Measurements from ENCODE around the gene GPX4.

GPX4 gene

GRCh38 chr19:1132552-1133383 lies 29.0 kb downstream of the GPX4 start:
- DNase-seq = no peak

- DNase-seq = no peak
Observed at GRCh38 chr19:1133471-1133929, 29.7 kb downstream of the GPX4 start.

DNA sequence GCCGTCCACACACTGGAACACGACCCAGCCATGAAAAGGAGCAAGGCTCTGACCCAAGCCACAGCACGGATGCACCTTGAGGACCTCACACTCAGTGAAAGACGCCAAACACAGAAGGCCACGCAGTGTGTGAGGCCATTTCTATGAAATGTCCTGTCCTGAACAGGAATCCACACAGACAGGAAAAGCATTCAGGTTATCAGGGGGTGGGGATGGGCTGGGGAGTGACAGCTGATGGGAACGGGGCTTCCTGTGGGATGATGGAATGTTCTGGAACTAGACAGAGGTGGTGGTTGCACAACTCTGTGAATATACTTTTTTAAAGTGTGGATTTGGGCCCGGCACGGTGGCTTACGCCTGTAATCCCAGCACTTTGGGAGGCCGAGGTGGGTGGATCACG lies 30.6 kb downstream of the GPX4 start:
- DNase-seq = no peak

GRCh38 chr19:1135454-1135853 lies 31.7 kb downstream of the GPX4 start:
- no peak for DNase-seq

DNA sequence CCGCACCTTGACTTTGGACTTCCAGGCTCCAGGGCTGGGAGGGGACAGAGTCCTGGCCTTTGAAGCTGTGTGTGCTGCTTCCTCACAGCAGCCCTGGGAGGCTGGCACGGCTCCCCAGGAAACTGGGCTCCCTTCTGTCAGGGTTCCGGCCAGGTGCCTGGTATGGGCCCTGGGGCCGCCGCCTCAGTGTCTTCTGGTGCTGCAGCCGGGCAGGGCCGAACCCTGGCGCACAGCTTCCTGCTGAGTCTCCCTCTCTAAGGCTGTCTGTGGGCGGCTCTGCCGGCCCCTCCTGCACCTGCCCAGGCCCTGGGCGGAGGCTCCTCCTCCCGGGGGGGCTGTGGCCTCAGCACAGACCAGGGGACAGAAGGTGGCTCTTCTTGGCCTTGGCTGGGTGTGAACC lies 32.4 kb downstream of the GPX4 start:
- DNase-seq = peak in 1 of 2 experiments; percentile 40

DNA sequence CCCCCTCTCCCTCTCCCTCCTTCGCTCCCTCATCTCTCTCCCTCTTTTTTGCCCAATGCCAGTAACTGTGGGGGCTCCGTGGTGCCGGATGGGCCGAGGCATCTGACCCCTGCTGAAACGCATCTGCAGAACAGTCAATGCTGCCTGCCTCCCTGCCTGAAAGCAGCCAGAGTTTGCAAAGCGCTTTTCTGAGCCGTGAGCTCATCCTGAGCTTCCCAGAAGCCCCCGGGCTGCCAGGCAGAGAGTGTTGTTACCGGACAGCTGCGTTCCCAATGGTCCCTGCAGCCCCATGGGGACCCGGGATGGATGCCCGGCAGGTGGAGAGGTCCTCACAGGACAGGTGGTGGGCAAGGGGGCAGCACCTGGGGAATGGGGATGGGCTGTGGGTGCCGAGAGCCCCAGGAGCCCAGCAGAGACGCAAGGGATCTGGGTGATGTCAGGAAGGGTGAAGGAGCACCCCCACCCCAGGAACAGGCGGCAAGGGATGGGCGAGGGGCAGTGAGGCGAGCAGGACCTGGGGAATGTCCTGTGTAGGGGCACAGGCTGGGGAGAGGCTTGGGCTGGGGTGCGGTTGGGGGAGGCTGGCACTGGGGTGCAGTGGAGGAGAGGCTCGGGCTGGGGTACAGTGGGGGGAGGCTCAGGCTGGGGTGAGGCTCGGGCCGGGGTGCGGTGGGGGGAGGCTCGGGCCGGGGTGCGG lies 33.0 kb downstream of the GPX4 start:
- DNase-seq = peak in 1 of 2 experiments; percentile 20

GRCh38 chr19:1138121-1138520 lies 34.3 kb downstream of the GPX4 start:
- no peak for DNase-seq

GRCh38 chr19:1139126-1139525 lies 35.3 kb downstream of the GPX4 start:
- DNase-seq = no peak

DNA sequence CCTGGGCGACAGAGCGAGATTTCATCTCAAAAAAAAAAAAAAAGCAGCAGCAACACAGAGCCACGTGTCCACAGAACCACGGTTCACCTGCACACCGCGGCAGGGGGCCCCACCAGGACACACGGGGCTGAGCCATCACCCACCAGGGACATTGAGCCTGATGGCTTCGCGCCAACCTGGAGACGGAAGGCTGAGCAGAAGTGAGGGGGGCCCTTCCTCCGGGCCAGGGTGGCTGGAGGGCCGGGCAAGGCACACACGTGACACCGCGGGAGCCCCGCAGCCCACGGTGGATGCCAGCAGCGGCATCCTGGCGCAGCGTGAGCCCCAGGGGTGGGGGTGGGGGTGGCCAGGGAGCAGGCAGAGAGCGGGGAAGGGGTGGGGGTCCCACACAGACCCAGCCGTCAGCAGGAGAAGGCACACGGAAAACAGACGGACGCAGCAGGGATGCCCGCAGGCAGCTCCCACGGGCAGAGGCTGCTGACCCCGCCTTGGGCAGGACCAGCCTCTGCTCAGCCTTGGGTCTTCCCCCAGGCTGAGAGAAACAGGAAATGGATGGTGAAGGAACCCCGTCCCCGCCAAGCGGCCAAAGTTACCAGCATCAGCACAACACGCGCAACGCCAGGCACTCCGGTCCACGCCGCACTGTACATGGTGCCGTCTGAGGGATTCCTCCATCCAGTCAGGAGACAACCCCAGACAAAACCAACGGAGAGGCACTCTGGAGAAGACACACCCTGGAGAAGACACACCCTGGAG lies 36.7 kb downstream of the GPX4 start:
- DNase-seq = no peak

DNA sequence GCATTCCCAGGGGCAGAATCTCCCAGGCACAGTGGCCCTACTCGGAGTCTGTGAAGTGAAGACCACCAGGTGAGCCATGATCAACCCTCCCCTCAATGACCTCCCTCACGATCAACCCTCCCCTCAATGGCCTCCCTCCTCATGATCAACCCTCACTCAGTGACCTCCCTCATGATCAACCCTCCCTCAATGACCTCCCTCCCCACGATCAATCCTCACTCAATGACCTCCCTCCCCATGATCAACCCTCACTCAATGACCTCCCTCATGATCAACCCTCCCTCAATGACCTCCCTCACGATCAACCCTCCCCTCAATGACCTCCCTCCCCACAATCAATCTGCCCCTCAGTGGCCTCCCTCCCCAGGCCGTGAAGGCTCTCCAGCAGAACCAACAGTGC lies 38.1 kb downstream of the GPX4 start:
- DNase-seq = no peak

DNA sequence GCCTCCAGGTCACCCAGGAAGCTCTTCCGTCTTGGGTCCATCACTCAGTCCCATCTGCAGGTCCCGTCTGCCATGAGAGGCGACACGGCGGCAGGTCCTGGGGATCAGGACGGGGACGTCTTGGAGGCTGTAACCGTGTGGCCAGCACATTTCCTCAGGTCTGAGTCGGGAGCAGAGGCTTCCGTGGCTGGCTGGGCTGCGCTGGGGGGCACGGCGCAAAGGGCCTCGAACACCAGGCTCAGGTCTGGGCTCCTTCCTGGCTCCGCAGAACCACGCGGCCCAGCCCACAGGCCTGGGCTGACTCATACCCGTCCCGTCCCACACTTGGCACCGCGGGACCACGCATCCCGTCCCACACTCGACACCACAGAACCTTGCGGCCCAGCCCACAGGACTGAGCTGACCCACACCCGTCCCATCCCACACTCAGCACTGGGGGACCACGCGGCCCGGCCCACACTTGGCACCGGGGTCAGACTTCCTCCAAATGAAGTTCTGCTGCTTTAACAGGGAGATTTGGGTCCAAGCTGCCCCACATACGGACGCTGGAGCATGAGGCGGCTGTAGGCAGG lies 40.1 kb downstream of the GPX4 start:
- no peak for DNase-seq

DNA sequence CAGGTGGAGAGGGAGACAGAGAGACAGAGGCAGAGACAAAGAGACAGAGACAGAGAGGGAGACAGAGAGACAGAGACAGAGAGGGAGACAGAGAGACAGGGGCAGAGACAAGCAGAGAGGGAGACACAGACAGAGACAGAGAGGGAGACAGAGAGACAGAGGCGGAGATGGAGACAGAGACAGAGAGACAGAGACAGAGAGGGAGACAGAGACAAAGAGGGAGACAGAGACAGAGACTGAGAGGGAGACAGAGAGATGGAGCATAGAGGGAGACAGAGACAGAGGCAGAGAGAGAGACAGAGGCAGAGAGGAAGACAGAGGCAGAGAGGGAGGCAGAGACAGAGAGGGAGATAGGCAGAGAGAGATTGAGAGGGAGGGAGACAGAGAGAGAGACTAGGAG lies 40.9 kb downstream of the GPX4 start:
- no peak for DNase-seq

DNA sequence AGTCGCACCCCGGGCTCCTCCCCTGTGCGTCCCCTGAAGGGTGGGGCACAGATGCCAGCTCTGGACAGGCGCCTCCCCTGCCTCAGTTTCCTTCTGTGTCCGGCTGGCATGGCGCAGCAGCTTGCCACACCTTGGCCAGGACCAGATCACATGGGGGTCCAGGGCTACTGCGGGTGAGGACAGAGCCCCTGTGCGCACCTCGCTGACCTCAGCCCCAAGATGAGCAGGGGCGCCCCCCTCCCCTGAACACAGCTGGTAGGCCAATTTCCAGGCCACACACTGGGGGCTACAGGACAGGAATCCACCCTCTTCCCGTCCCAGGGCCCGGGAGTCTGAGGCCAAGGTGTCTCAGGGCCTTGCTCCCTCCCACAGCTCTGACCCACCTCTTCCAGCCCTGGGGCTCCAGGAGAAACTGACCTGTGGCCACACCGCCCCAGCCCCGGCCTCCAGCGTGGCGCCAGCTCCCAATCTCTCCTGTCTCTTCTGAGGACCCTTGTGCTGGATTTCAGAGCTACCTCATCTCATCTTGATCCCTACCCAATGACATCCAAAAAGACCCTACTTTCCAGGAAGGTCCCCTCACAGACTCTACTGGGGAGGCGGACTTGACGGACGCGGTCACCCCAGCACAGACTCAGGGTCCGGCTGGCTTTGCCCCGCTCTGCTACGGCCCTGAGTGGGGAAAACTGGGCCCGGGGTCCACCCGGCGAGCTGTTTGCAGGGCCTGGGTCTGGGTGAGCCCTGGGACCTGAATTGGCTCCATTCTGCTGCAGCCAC lies 42.0 kb downstream of the GPX4 start:
- no peak for DNase-seq

DNA sequence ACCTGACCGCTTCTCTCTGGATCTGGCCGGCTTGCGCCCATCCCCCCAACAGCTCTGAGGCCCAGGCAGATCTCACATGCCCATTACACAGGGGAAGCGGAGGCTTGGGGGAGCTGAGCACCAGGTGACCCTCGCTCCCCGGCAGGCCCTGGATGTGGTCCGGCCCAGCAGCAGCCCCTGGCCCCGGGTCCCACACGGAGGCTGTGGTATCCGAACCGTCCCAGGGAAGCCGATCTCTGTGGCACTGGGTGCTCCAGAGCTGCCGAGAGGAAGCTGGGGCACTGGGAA lies 42.6 kb downstream of the GPX4 start:
- no peak for DNase-seq

DNA sequence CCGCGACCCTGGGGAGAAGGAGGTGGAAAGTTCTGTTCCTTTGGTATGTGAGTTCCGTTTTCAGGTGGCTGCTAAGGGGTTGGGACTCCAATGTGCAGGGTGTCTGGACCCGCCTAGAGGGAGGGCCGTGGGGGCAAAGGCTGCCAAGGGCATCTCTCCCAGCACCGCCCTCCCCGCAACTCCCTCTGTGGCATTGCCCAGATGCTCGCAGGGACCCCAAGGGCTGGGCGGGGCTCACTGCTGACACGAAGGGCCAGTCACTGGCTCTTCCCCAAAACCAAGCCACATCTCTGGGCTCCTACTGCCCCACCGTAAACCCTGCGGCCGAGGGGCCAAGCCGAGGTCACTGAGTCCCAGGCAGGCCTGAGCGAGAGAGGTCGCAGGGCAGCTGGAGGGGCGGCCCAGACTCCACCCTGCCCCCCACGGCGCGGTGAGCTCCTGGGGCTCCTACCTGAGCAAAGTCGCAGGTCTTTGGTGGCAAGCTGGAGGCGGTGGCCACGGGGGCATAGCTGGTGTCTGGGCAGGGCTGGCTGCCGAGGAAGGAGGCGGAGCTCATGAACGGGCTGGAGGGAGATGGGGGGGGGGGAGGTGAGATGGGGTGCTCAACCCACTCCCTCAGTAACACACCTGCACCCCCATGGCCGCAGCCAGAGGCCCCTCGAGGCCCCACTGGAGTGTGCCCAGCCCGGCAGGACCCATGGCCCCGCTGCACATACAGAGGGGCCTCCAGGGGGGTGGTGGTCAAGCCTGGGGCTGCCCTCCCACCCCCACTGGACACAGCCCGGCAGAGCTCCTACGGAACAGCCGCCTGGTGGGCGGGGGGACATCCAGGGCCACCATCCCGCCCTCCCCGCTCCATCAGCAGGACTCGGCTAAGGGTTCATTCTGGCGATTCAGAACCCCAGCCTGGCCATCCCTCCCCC lies 43.3 kb downstream of the GPX4 start:
- DNase-seq = no peak

DNA sequence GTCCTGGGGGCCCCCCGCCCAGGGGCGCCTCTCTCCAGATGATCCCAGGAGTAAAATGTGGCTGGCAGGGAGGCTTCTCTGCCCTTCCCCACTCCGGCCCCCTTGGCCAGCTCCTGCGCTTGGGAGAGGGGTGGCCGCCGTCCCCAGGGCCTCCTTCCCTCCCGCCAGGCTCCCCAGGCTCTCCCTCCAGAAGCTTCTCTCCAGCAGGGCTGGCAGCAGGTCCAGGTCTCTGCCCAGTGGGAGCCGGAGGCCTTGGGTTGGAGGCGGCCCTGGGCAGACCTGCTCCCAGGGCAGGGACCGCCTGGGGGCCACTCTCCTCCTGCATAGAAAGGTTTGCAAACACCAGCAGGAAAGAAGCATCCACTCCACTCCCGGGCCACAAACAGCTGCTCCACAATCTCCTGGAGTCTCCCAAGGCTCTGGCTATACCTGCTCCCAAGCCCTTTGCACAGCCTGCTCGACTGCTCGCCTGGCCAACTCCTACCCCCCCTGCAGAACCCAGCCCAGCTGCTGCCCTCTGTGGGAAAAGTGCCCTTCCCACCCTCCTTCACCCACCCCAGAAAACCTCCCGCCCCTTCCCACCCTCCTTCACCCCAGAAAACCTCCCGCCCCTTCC lies 44.2 kb downstream of the GPX4 start:
- no peak for DNase-seq

DNA sequence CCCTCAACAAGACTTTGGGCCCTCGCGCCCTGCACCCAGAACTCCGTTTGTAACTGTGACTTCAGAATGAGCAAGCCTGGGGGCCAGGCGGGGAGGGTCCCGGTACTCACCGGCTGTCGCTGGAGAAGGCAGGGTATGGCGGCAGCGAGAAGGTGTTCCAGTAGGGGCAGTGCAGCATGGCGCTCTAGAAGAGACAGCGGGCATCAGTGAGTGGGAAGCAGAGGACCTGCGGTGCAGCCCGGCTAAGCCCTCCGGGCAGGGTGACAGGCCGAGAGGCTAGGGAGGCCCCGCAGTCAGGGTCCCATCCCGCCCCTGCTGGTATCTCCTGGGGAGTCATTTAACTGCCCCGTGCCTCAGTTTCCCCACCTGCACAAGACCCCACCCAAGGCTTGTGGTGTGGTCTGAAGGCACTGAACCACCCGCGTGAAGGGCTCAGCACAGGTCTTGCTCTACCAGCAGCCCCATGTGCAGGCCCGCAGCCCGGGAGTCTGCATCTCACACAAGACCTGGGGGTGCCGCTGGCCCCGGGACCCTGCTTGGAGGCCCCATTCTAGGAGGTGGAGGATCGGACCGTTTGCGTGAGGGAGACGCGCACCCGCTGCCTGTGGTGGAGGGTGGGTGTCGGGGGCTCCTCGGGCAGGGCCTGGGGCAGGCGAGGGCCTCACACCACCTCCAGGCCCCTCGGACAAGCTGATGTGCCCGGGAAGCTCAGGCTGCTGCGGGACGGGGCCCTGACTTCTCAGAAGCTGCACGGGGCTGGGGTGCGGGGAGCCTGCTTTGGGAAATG lies 45.7 kb downstream of the GPX4 start:
- DNase-seq = no peak

GRCh38 chr19:1150333-1151036 lies 46.7 kb downstream of the GPX4 start:
- no peak for DNase-seq

DNA sequence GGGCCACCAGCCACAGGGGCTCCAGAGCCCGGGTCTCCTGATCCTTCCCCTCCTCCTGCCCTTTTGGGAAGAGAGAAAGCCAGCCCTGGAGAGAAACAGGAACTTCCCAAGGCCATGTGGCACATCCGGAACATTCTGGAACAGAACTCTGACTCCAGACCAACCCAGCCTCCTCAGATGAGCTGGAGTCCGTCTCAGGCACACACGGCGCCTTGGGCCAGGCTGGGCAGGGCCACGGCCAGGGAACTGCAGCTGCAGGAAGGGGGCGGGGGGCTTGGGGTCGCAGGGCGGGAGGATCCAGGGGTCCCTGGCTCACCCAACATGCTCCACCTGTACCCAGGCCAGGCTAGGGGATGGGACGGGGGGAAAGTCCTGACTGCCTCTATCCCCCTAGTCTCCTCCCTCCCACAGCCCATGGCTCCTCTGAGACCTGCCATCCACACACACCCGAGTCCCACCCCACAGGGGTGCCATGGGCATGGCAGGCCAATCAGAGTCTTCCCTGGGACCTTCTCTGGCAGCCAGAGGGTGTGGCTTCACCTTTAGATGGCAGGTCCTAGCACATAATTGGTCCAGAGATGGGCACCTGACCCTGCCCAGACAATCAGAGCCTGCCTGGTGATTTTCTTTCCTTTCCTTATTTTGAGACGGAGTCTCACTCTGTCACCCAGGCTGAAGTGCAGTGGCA lies 47.4 kb downstream of the GPX4 start:
- DNase-seq = no peak
